HepG2 (cell line): Measurements from ENCODE around the gene AEBP1. TPM values are rescaled to one million over a fixed set of nuclear protein-coding genes. Genes with fewer than 3 reads are reported as not detected.

Experiments
- ATAC-seq: fragments of 200-7000 bp; cut with Tn5 transposase; 3 replicates; pipeline ENCODE4 v1.9.1; 2020; ENCODE audit warnings: mild to moderate bottlenecking, moderate library complexity
- BruUV-seq: library from RNA; stranded (reverse); fragments of 400-500 nt; replicated peaks from 2 replicates; lab custom pipeline; 2021; lab: Mats Ljungman, UMichigan
- CTCF ChIA-PET: fragments of 300-600 bp; formaldehyde crosslinking; extraction: SDS; loops from one replicate; lab custom pipeline; 2021; ENCODE audit warnings: low total read pairs, inconsistent platforms, low intra/inter-chr PET ratio; lab: Yijun Ruan, JAX
- POLR2A ChIA-PET: fragments of 350-600 bp; sonication (Branson Sonifier 250); formaldehyde crosslinking; loops from one replicate; lab custom pipeline; 2020; ENCODE audit warnings: antibody characterized with exemption, inconsistent platforms; lab: Yijun Ruan, JAX
- DNase-seq: peaks from one replicate; pipeline ENCODE4 v3.0.0-alpha.2; 2015; ENCODE audit warnings: low spot score
- FAIRE-seq: peaks from 3 replicates; lab custom pipeline; 2011; peaks lifted over from hg19 to GRCh38; lab: Jason Lieb, UNC
- H2AFZ ChIP-seq: one replicate; pipeline ENCODE4 v1.6.1; 2011; ENCODE audit warnings: low read length, inconsistent platforms
- H3K27ac ChIP-seq: fragments of 300-600 bp; 3 replicates; pipeline ENCODE4 v1.8.0; 2011; ENCODE audit warnings: mixed run types, mild to moderate bottlenecking, mixed read lengths, low read length, inconsistent platforms; ENCODE audit not compliant: insufficient read depth; ENCODE audit errors: extremely low read length
- H3K27me3 ChIP-seq, 2 experiments: fragments of 200-600 bp in 1 of 2; 2 replicates in 1 of 2; 3 replicates in 1 of 2; pipeline versions ENCODE4 v1.6.0 to v1.8.0; 2011; ENCODE audit warnings: low read length in 2 of 2, mild to moderate bottlenecking in 2 of 2, moderate library complexity in 2 of 2, inconsistent platforms in 1 of 2; ENCODE audit not compliant: insufficient read depth in 2 of 2, control insufficient read depth in 1 of 2
- H3K36me3 ChIP-seq, 2 experiments: fragments of 200-600 bp in 1 of 2; replicated peaks in 1 of 2; 2 replicates in 1 of 2; 3 replicates in 1 of 2; pipeline versions ENCODE4 v1.5.1 to v1.8.0; 2011; ENCODE audit warnings: low read length in 2 of 2, inconsistent platforms in 1 of 2; ENCODE audit not compliant: insufficient read depth in 2 of 2, control insufficient read depth in 1 of 2
- H3K4me1 ChIP-seq: 2 replicates; pipeline ENCODE4 v1.5.1; 2012; ENCODE audit warnings: low read length, inconsistent platforms; ENCODE audit not compliant: insufficient read depth
- H3K4me2 ChIP-seq: 2 replicates; pipeline ENCODE4 v1.6.0; 2011; ENCODE audit warnings: low read depth, low read length, inconsistent platforms
- H3K4me3 ChIP-seq, 3 experiments: fragments of 200-600 bp in 1 of 3; sonication (generic), shearing (Covaris generic) in 1 of 3; replicated peaks in 1 of 3; 2 replicates each; pipeline ENCODE4 v1.5.1; 2011 to 2016; ENCODE audit warnings: low read length in 3 of 3, inconsistent platforms in 2 of 3, low read depth in 2 of 3, mild to moderate bottlenecking in 2 of 3, control low read depth in 1 of 3, mixed read lengths in 1 of 3; ENCODE audit not compliant: insufficient read depth in 1 of 3
- H3K79me2 ChIP-seq: one replicate; pipeline ENCODE4 v1.6.1; 2011; ENCODE audit warnings: low read length, inconsistent platforms; ENCODE audit not compliant: insufficient read depth
- H3K9ac ChIP-seq: 2 replicates; pipeline ENCODE4 v1.6.0; 2011; ENCODE audit warnings: mild to moderate bottlenecking, low read depth, low read length, inconsistent platforms; ENCODE audit not compliant: insufficient read depth
- H3K9me3 ChIP-seq: 2 replicates; pipeline ENCODE4 v1.5.1; 2012; ENCODE audit warnings: mild to moderate bottlenecking, low read length
- H4K20me1 ChIP-seq: 2 replicates; pipeline ENCODE4 v1.6.0; 2011; ENCODE audit warnings: inconsistent platforms, mild to moderate bottlenecking, low read length, moderate library complexity; ENCODE audit not compliant: insufficient read depth
- CBX1 ChIP-seq: IDR thresholded peaks from one replicate; pipeline ENCODE4 v1.6.1; 2016; ENCODE audit warnings: antibody characterized with exemption, low read depth
- ISL2 ChIP-seq: sonication (generic); formaldehyde crosslinking; IDR thresholded peaks from 2 replicates; pipeline ENCODE4 v1.5.0; 2020; ENCODE audit warnings: missing genetic modification reagents
- NRL ChIP-seq: sonication (generic); formaldehyde crosslinking; IDR thresholded peaks from 2 replicates; pipeline ENCODE4 v1.5.0; 2020; ENCODE audit warnings: missing genetic modification reagents, mild to moderate bottlenecking, moderate library complexity, borderline replicate concordance
- PATZ1 ChIP-seq: sonication (generic); formaldehyde crosslinking; IDR thresholded peaks from 2 replicates; pipeline ENCODE4 v1.4.0; 2020; ENCODE audit warnings: missing genetic modification reagents
- SMAD1 ChIP-seq: sonication (generic); formaldehyde crosslinking; IDR thresholded peaks from 2 replicates; pipeline ENCODE4 v1.4.0; 2020; ENCODE audit warnings: missing genetic modification reagents, low read depth, mild to moderate bottlenecking, borderline replicate concordance
- SNAPC2 ChIP-seq: sonication (generic); formaldehyde crosslinking; IDR thresholded peaks from 2 replicates; pipeline ENCODE4 v1.8.1; 2022; ENCODE audit warnings: mild to moderate bottlenecking, missing genetic modification reagents
- THYN1 ChIP-seq: sonication (generic); formaldehyde crosslinking; IDR thresholded peaks from 2 replicates; pipeline ENCODE4 v1.8.1; 2023; ENCODE audit warnings: low read depth, mild to moderate bottlenecking, moderate library complexity, missing genetic modification reagents, borderline replicate concordance
- ZNF513 ChIP-seq: sonication (generic); formaldehyde crosslinking; conservative IDR thresholded peaks from 2 replicates; pipeline ENCODE4 v1.5.0; 2020; ENCODE audit warnings: missing genetic modification reagents
- ZNF557 ChIP-seq: sonication (generic); formaldehyde crosslinking; IDR thresholded peaks from 2 replicates; pipeline ENCODE4 v1.4.0; 2020; ENCODE audit warnings: missing genetic modification reagents
- ZNF569 ChIP-seq: sonication (generic); formaldehyde crosslinking; IDR thresholded peaks from 2 replicates; pipeline ENCODE4 v1.5.0; 2020; ENCODE audit warnings: mild to moderate bottlenecking, missing genetic modification reagents, moderate library complexity, borderline replicate concordance
- ZNF768 ChIP-seq: sonication (generic); formaldehyde crosslinking; IDR thresholded peaks from 2 replicates; pipeline ENCODE4 v1.4.0; 2020; ENCODE audit warnings: missing genetic modification reagents
- ZNF788 ChIP-seq: sonication (generic); formaldehyde crosslinking; IDR thresholded peaks from 2 replicates; pipeline ENCODE4 v1.5.0; 2020; ENCODE audit warnings: mild to moderate bottlenecking, missing genetic modification reagents, borderline replicate concordance
- ZNF816 ChIP-seq: sonication (generic); formaldehyde crosslinking; IDR thresholded peaks from 2 replicates; pipeline ENCODE4 v1.8.0; 2022; ENCODE audit warnings: missing genetic modification reagents, mild to moderate bottlenecking, borderline replicate concordance
- WGBS: methylation state at CpG from one replicate; pipeline ENCODE4 v1.1.6; 2017; ENCODE audit warnings: low lambda C conversion rate; 5-methylcytosine and 5-hydroxymethylcytosine counted together
- in situ Hi-C: cut with HindIII; loops from 2 replicates; pipeline ENCODE4 v1.10.0; 2017; ENCODE audit warnings: low pct_unique_long_range_greater_than_20kb; ENCODE audit not compliant: extremely low pct_ligation_motif_present
- intact Hi-C: fragments of 100-400 bp; cut with micrococcal nuclease; formaldehyde crosslinking; loops from one replicate; pipeline ENCODE4 v1.10.0; 2022; ENCODE audit not compliant: unreplicated experiment
- polyA plus RNA-seq, 8 experiments: library from polyadenylated mRNA; depleted of rRNA in 3 of 8; stranded (reverse) in 7 of 8; unstranded in 1 of 8; fragments of >200 nt; fragmentation: Illumina TruSeq in 4 of 8; extraction: Trizol in 4 of 8; gene quantifications; 2 replicates each; pipeline versions ENCODE4 v1.2.1 to v1.2.3, GENCODE V29; 2011 to 2016; ENCODE audit warnings: low read depth in 4 of 8, missing spikeins in 1 of 8, mixed read lengths in 1 of 8; ENCODE audit not compliant: insufficient read depth in 1 of 8
- total RNA-seq, 5 experiments: library from RNA; depleted of rRNA; stranded (reverse); fragments of >200 nt; fragmentation: Illumina TruSeq; extraction: Trizol; gene quantifications; 2 replicates each; pipeline ENCODE4 v1.2.3, GENCODE V29; 2016; ENCODE audit warnings: low read depth in 1 of 5
- TF ChIP-seq, protein P1 (sequence below): sonication (generic); formaldehyde crosslinking; IDR thresholded peaks from 2 replicates; pipeline ENCODE4 v1.4.0; 2020; ENCODE audit warnings: missing genetic modification reagents, borderline replicate concordance

Gene AEBP1
- total and polyA plus RNA-seq, 2 of the 13 experiments (the other 11 are each of a cell fraction or from before 2014, with no cell fraction given): 0.22 to 0.55 TPM

GRCh38 chr7:44131173-44132029 lies 27.3 kb downstream of the AEBP1 start:
- DNase-seq (peak; percentile 96), FAIRE-seq (peak; percentile 99), ATAC-seq (peak; percentile 98)
- H4K20me1 ChIP-seq: no peaks in the 10 kb centered on the region
- H3K4me3 ChIP-seq: peak overlapping the region in 1 of 3 experiments; percentile 23; a peak in 2 of 6 replicates
- no peaks in the 10 kb centered on the region for H3K36me3 ChIP-seq
- BruUV-seq: no TSS peak
- no peak overlapping the region for H2AFZ ChIP-seq
- intact Hi-C loops (loop anchor here (10.0 kb wide), 1 partner anchor 63 kb away; no protein-coding TSS in a partner anchor), in situ Hi-C loops (no loop called here)
- H3K27me3 ChIP-seq: peaks cover 0 to 2% of the 10 kb centered on the region in 2 experiments; a peak in 1 of 5 replicates
- H3K4me2 ChIP-seq: peak overlapping the region; percentile 54
- no peaks in the 10 kb centered on the region for H3K9me3 ChIP-seq
- POLR2A ChIA-PET: interaction anchor here (0.7 to 1.7 kb wide), 5 partner anchors 9 to 443 kb away, joined by 3 to 7 read pairs (median 4); partner anchors contain the start of genes DDX56, POLD2 and YKT6
- WGBS: 67% methylated on average over 4 of the region's 12 CpGs
- CTCF ChIA-PET: interaction anchor here (1.2 to 1.5 kb wide), 3 partner anchors 65 to 100 kb away, joined by 6 to 7 read pairs (median 6); no protein-coding TSS in a partner anchor
- H3K9ac ChIP-seq: no peak overlapping the region; the same call in 1 of the 2 replicates
- no peak overlapping the region for H3K27ac ChIP-seq
- H3K79me2 ChIP-seq: no peaks in the 10 kb centered on the region
- H3K4me1 ChIP-seq: peaks cover 35% of the 10 kb centered on the region
- no peak for TF ChIP-seq NRL (CRISPR knock-in tag)
- TF ChIP-seq SMAD1 (CRISPR knock-in tag): no peak
- no peak for TF ChIP-seq THYN1 (CRISPR knock-in tag)
- TF ChIP-seq ZNF557 (CRISPR knock-in tag): no peak
- no peak for TF ChIP-seq ZNF816 (CRISPR knock-in tag)
- TF ChIP-seq, protein P1, sequence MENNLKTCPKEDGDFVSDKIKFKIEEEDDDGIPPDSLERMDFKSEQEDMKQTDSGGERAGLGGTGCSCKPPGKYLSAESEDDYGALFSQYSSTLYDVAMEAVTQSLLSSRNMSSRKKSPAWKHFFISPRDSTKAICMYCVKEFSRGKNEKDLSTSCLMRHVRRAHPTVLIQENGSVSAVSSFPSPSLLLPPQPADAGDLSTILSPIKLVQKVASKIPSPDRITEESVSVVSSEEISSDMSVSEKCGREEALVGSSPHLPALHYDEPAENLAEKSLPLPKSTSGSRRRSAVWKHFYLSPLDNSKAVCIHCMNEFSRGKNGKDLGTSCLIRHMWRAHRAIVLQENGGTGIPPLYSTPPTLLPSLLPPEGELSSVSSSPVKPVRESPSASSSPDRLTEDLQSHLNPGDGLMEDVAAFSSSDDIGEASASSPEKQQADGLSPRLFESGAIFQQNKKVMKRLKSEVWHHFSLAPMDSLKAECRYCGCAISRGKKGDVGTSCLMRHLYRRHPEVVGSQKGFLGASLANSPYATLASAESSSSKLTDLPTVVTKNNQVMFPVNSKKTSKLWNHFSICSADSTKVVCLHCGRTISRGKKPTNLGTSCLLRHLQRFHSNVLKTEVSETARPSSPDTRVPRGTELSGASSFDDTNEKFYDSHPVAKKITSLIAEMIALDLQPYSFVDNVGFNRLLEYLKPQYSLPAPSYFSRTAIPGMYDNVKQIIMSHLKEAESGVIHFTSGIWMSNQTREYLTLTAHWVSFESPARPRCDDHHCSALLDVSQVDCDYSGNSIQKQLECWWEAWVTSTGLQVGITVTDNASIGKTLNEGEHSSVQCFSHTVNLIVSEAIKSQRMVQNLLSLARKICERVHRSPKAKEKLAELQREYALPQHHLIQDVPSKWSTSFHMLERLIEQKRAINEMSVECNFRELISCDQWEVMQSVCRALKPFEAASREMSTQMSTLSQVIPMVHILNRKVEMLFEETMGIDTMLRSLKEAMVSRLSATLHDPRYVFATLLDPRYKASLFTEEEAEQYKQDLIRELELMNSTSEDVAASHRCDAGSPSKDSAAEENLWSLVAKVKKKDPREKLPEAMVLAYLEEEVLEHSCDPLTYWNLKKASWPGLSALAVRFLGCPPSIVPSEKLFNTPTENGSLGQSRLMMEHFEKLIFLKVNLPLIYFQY (CRISPR knock-in tag): 0 out of 2 replicates have a peak, but pooled peaks have one; percentile 39
- no peak for TF ChIP-seq SNAPC2 (CRISPR knock-in tag)
- no peak for TF ChIP-seq ZNF569 (CRISPR knock-in tag)
- TF ChIP-seq CBX1: no peak
- 0 out of 2 replicates have a peak, but pooled peaks have one; percentile 25 for TF ChIP-seq ISL2 (CRISPR knock-in tag)
- peak; percentile 84; the same call in 1 of the 2 replicates for TF ChIP-seq ZNF788 (CRISPR knock-in tag)
- TF ChIP-seq PATZ1 (CRISPR knock-in tag): peak; percentile 31; the same call in 1 of the 2 replicates
- no peak for TF ChIP-seq ZNF768 (CRISPR knock-in tag)
- TF ChIP-seq ZNF513 (CRISPR knock-in tag): no peak
